PC-9 (cell line): ENCODE results near the gene RDH11. TPM values are rescaled to one million over a fixed set of nuclear protein-coding genes. Genes with fewer than 3 reads are reported as not detected.

Experiments
- BruUV-seq: library from RNA; stranded (reverse); fragments of 400-500 nt; replicated peaks from 2 replicates; lab custom pipeline; 2021; lab: Mats Ljungman, UMichigan
- CTCF ChIA-PET: fragments of 300-600 bp; sonication (Branson Sonifier 250); formaldehyde crosslinking; loops from one replicate; lab custom pipeline; 2022; ENCODE audit warnings: antibody characterized with exemption; lab: Charles Lee
- POLR2A ChIA-PET: fragments of 300-600 bp; sonication (Branson Sonifier 250); formaldehyde crosslinking; loops from one replicate; lab custom pipeline; 2022; ENCODE audit warnings: antibody characterized with exemption; ENCODE audit not compliant: unreplicated experiment; lab: Charles Lee
- DNase-seq, 2 experiments: peaks; one replicate each; pipeline versions ENCODE4 v3.0.0 to v3.0.0-alpha.2; 2015 to 2022; ENCODE audit warnings: mixed read lengths in 1 of 2
- H2AFZ ChIP-seq: fragments of 200-600 bp; sonication (generic); 2 replicates; pipeline ENCODE4 v1.8.1; 2017; ENCODE audit warnings: antibody characterized with exemption
- H3F3A ChIP-seq: fragments of 200-600 bp; sonication (generic); 2 replicates; pipeline ENCODE4 v1.8.1; 2017; ENCODE audit warnings: antibody characterized with exemption, mild to moderate bottlenecking, low read depth; ENCODE audit not compliant: insufficient read depth
- H3K27ac ChIP-seq: fragments of 200-600 bp; sonication (generic); 2 replicates; pipeline ENCODE4 v1.6.1; 2016; ENCODE audit warnings: mixed run types
- H3K27me3 ChIP-seq: fragments of 200-600 bp; sonication (generic); 2 replicates; pipeline ENCODE4 v1.6.1; 2016; ENCODE audit warnings: low read depth, mixed run types; ENCODE audit not compliant: insufficient read depth
- H3K36me3 ChIP-seq: fragments of 200-600 bp; sonication (generic); 2 replicates; pipeline ENCODE4 v1.6.1; 2016; ENCODE audit warnings: low read depth, mixed run types
- H3K4me1 ChIP-seq: fragments of 200-600 bp; sonication (generic); replicated peaks from 2 replicates; pipeline ENCODE4 v1.6.1; 2016; ENCODE audit warnings: mixed run types; ENCODE audit not compliant: insufficient read depth
- H3K4me2 ChIP-seq: fragments of 200-600 bp; sonication (generic); 2 replicates; pipeline ENCODE4 v1.6.1; 2017; ENCODE audit warnings: mixed run types
- H3K4me3 ChIP-seq: fragments of 200-600 bp; sonication (generic); 2 replicates; pipeline ENCODE4 v1.6.1; 2016; ENCODE audit warnings: mixed run types
- H3K79me2 ChIP-seq: fragments of 200-600 bp; sonication (generic); 2 replicates; pipeline ENCODE4 v1.6.1; 2017; ENCODE audit warnings: low read depth, mixed run types
- H3K9me2 ChIP-seq: fragments of 200-600 bp; sonication (generic); 2 replicates; pipeline ENCODE4 v1.8.1; 2017; ENCODE audit warnings: mild to moderate bottlenecking; ENCODE audit not compliant: insufficient read depth
- H3K9me3 ChIP-seq: fragments of 200-600 bp; sonication (generic); 2 replicates; pipeline ENCODE4 v1.8.1; 2016; ENCODE audit warnings: low read depth; ENCODE audit not compliant: insufficient read depth
- H4K20me1 ChIP-seq: fragments of 200-600 bp; sonication (generic); 2 replicates; pipeline ENCODE4 v1.8.1; 2017; ENCODE audit not compliant: insufficient read depth
- CTCF ChIP-seq: fragments of 200-600 bp; sonication (generic); conservative IDR thresholded peaks from 2 replicates; pipeline ENCODE4 v1.6.1; 2017; ENCODE audit warnings: mixed run types, antibody characterized with exemption, mild to moderate bottlenecking, moderate library complexity
- EZH2 ChIP-seq: fragments of 200-600 bp; sonication (generic); IDR thresholded peaks from 2 replicates; pipeline ENCODE4 v1.8.0; 2017; ENCODE audit warnings: antibody characterized with exemption, low read depth
- intact Hi-C: fragments of 100-400 bp; cut with micrococcal nuclease; formaldehyde crosslinking; loops from one replicate; pipeline ENCODE4 v1.10.0; 2022; ENCODE audit not compliant: unreplicated experiment
- total RNA-seq: library from RNA; stranded (reverse); gene quantifications from 2 replicates; pipeline ENCODE4 v1.2.3, GENCODE V29; 2021

Gene RDH11
- total RNA-seq, 1 experiment from 2014 or later, result 97.0 TPM

GRCh38 chr14:67674480-67675218 lies 20.9 kb downstream of the RDH11 start, which contains the start of gene VTI1B:
Gene VTI1B (minus strand): TSS chr14:67674632. CDS start chr14:67674489, 143 bp downstream.
- ChIA-PET POLR2A (interaction anchor here (0.7 kb wide), 1 partner anchor 75 kb away, joined by 3 read pairs; the partner anchor contains the start of gene PIGH), CTCF (interaction anchor here (0.6 to 2.0 kb wide), 2 partner anchors 29 to 56 kb away, joined by 3 to 5 read pairs; no protein-coding TSS in a partner anchor)
- Histone ChIP-seq H3K4me1 (peaks cover 20% of the 10 kb centered on the region), H4K20me1 (peaks cover 40% of the 10 kb centered on the region), H3K9me2 (no peaks in the 10 kb centered on the region), H3K4me2 (peak within 1 kb of the TSS; percentile 98), H3K79me2 (peaks cover 57% of the 10 kb centered on the region), H3F3A (peaks cover 36% of the 10 kb centered on the region), H3K9me3 (no peaks in the 10 kb centered on the region), H3K27ac (peak within 1 kb of the TSS; percentile 79), H3K27me3 (no peaks in the 10 kb centered on the region), H3K36me3 (peaks cover 27% of the 10 kb centered on the region), H2AFZ (peak within 1 kb of the TSS; percentile 94), H3K4me3 (peak within 1 kb of the TSS; percentile 87)
- BruUV-seq, result no TSS peak
- intact Hi-C loops, result loop anchor here (1.0 kb wide), 1 partner anchor 21 kb away; the partner anchor contains the start of gene RDH11
- DNase-seq, result peak; percentile 66 to 83
- no peak; the same call in 1 of the 2 replicates for TF ChIP-seq CTCF
- TF ChIP-seq EZH2, result no peak

GRCh38 chr14:67674139-67674479 lies 21.5 kb downstream of the RDH11 start:
- POLR2A ChIA-PET, result no interaction called here
- BruUV-seq, result no TSS peak
- peaks cover 57% of the 10 kb centered on the region for H3K79me2 ChIP-seq

More at GRCh38 chr14:67674139-67674479, 21.5 kb downstream of the RDH11 start:
- H2AFZ ChIP-seq, result peak overlapping the region; percentile 94
- H3K27ac ChIP-seq, result peak overlapping the region; percentile 79
- no peaks in the 10 kb centered on the region for H3K9me2 ChIP-seq
- peaks cover 31% of the 10 kb centered on the region for H3F3A ChIP-seq
- no peaks in the 10 kb centered on the region for H3K27me3 ChIP-seq
- peaks cover 26% of the 10 kb centered on the region for H3K36me3 ChIP-seq
- TF ChIP-seq EZH2, result no peak
- TF ChIP-seq CTCF, result peak; percentile 55
- H3K9me3 ChIP-seq, result no peaks in the 10 kb centered on the region
- H3K4me3 ChIP-seq, result peak overlapping the region; percentile 87
- H3K4me2 ChIP-seq, result peak overlapping the region; percentile 98
- intact Hi-C loops, result loop anchor here (1.0 kb wide), 1 partner anchor 21 kb away; the partner anchor contains the start of gene RDH11
- H4K20me1 ChIP-seq, result peaks cover 45% of the 10 kb centered on the region
- H3K4me1 ChIP-seq, result peaks cover 17% of the 10 kb centered on the region
- peak; percentile 63 to 80 for DNase-seq
- CTCF ChIA-PET, result interaction anchor here (2.0 kb wide), 1 partner anchor 29 kb away, joined by 5 read pairs; no protein-coding TSS in a partner anchor
